Purkinje cell (primary cell): ENCODE results near the gene SMIM5. TPM values are rescaled to one million over a fixed set of nuclear protein-coding genes. Genes with fewer than 3 reads are reported as not detected.

Experiments used
- polyA plus RNA-seq: library from polyadenylated mRNA; unstranded; fragments of >200 nt; fragmentation: Nextera tagmentation; gene quantifications from 2 replicates; pipeline ENCODE4 v1.2.1, GENCODE V29; 2014

The SMIM5 gene, protein sequence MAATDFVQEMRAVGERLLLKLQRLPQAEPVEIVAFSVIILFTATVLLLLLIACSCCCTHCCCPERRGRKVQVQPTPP
- polyA plus RNA-seq: not detected in 2 replicates

DNA sequence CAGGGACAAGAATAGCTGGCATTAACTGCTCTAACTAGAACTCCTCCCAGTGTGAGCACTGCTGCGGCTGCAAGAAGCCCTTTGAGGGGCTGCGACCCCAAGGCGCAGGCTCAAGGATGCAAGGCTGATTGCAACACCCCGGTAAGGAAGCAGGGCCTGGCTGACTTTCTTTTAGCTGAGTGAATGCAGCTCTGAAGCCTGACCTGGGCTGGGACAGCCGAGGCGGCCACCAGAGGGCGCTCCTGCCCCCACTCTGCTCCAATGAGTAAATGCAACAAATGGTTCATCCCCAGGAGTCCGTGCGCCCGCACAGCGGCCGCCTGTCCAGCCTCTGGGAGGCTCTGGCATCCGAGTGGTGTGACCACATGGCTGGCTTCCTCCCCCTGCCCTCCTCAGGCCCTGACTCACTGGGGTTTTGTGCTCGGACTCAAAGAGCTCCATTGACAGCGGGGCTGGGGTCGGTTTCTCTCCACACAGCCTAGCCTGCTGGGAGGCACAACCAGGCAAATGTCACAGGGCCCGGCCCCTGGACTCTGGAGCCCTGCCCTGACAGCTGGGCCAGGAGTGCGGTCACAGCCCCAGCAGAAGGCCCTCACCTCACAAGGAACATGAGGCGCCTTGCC, at the start of gene SMIM5:
Gene SMIM5 (plus strand): TSS at position 572 of the 623 bp plus-strand sequence. CDS start 6,768 bp downstream, outside the sequence.

DNA sequence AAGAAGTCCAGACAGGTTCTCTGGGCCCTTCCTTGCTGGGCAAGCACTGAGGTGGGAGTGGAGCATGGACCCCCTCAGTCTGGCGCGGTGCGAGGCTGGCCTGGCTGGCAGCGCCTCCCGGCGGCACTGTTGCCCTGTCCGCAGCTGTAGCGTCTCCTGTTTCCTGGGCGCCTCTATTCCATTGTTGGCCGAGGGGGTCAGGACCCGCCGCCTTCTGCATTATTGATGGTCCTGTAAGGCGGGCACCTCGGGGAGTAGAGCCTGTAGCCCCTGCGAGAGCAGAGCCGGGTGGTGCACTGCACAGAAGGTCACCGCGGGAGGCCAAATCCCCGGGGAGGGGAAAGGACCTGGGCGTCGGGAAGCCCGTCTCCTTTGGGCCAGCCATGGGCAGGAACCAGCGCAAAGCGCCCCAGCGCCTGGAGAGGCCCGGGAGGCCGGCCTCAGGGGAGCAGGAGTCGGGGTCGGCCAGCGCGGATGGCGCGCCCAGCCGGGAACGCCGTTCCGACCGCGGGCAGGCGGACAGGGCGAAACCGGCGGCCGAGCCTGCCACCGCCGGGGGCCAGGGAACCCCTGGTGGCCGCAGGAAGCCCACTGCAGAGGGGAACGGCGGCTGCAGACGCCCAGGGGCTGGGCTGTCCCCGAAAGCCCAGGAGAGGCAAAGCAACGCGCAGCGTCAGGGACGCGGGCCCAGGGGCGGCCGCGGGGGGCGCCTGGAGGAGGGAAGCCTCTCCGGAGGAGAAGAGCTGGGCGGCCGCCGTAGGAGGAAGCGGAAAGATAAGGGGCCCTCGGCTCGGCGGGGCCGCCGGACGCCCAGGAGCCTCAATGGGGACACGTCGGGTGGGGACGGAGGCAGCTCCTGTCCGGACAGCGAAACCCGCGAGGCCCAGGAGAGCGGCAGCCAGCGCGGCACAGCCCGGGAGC, 45.3 kb upstream of the SMIM5 start, which contains the start of gene MYO15B:
Gene MYO15B (plus strand): TSS at position 126 of the 921 bp plus-strand sequence. CDS start 258 bp downstream, at position 384.

DNA sequence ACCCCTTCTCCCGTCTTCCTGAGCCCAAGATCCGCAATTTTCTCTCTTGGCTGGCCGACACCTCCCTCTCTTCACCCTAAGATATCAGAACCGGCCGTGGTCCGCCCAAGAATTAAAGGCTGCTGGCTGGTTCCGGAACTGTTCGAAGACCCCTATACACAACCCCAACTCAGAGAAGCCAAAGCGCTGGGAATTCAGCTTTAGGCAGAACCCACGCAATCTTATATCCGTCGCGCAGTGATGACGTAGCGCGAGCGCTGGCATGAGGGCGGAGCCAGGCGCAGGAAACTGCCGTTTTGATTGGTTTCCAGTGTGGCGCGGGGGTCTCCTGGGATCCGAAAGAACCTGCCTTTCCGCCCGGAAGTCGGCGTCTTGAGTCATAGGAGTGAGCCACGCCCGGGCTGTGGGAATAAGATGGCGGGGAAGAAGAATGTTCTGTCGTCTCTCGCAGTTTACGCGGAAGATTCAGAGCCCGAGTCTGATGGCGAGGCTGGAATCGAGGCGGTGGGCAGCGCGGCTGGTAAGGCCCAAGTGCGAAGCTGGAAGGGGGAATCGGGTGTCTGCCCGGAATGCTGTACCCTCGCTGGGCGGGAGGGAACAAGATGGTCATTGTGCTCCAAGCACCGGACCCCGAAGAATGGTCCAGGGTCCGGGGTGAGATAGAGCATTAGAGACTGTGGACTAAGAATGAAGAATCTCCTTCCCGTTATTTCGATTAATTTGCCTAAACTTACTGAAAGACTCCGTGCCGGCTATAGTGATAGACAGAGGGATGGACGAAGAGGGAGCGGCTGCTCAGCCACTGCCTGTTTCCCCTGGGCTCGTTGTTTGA, 33.9 kb downstream of the SMIM5 start, which contains the start of the genes RECQL5 and SAP30BP:
Gene RECQL5 (minus strand): TSS at position 196 of the 832 bp plus-strand sequence. CDS start 597 bp downstream, outside the sequence.
Gene SAP30BP (plus strand): TSS at position 380 of the 832 bp plus-strand sequence. CDS start 35 bp downstream, at position 415.

Other genes with a start within 250 kb of the SMIM5 start
- 219 and 222 TPM in 2 replicates for gene GRB2, start 227.8 kb upstream of the SMIM5 start, polyA plus RNA-seq
- 6.1 and 6.2 TPM in 2 replicates for gene TMEM94, start 176.8 kb upstream of the SMIM5 start, polyA plus RNA-seq
- 0.17 and 0.27 TPM in 2 replicates for gene CASKIN2, start 117.9 kb upstream of the SMIM5 start, polyA plus RNA-seq
- gene TSEN54, start 116.9 kb upstream of the SMIM5 start, polyA plus RNA-seq: 2.3 and 4.3 TPM in 2 replicates
- gene LLGL2, start 107.7 kb upstream of the SMIM5 start, polyA plus RNA-seq: not detected in 2 replicates
- gene MYO15B, start 45.6 kb upstream of the SMIM5 start, polyA plus RNA-seq: not detected in 2 replicates
- 8.6 and 9.0 TPM in 2 replicates for gene RECQL5, start 33.7 kb downstream of the SMIM5 start, polyA plus RNA-seq
- gene SAP30BP, start 33.9 kb downstream of the SMIM5 start, polyA plus RNA-seq: 84.6 and 108 TPM in 2 replicates
- not detected in 2 replicates for gene ITGB4, start 88.0 kb downstream of the SMIM5 start, polyA plus RNA-seq
- 1.1 TPM in 1 of 2 replicates, not detected in the other for gene GALK1, start 131.8 kb downstream of the SMIM5 start, polyA plus RNA-seq
- gene UNK, start 151.4 kb downstream of the SMIM5 start, polyA plus RNA-seq: 1.2 TPM in 1 of 2 replicates, not detected in the other
- not detected in 2 replicates for gene UNC13D, start 211.0 kb downstream of the SMIM5 start, polyA plus RNA-seq
- gene WBP2, start 221.9 kb downstream of the SMIM5 start, polyA plus RNA-seq: 16.8 and 30.4 TPM in 2 replicates
- 3.8 and 5.3 TPM in 2 replicates for gene TRIM47, start 245.1 kb downstream of the SMIM5 start, polyA plus RNA-seq